Measurements from ENCODE around the gene NECTIN2.

DNA sequence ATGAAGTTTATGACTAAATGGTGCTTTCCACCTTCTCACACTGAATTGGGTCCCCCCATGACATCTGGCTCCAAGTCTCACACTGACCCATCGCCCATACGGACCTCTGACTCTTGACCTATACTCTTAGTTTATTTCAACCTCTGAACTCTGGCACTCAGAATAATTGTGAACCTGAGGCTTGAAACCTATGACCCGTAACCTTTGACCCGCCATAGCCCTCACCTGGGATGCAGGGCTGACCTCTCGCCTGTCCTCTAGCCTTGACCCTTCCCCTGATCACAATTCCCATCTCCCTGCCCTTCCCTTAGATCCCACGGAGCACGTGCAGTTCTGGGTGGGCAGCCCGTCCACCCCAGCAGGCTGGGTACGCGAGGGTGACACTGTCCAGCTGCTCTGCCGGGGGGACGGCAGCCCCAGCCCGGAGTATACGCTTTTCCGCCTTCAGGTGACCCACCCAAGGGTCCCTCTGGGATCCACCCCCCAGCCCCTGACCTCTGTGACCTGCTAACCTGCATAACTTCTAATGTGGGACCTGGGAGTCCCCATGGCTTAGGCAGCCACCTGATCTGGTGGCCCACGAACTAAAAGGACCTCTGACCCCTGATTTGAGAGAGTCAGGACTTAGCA lies 32.1 kb upstream of the NECTIN2 start:
- TF ChIP-seq CTCF (IDR thresholded peaks at IDR 0.05) (no peak), POLR2A (IDR thresholded peaks at IDR 0.05) (no peak)
